Measurements from ENCODE around the gene GRK3.

The GRK3 gene

GRCh38 chr22:25765801-25766200 lies 201.3 kb downstream of the GRK3 start:
- Histone ChIP-seq H3K4me1 (ENCODE audit: insufficient read depth, insufficient read length) (no peaks in the 10 kb centered on the region), H3K4me3 (ENCODE audit: insufficient read length, low read depth) (no peak overlapping the region), H3K27me3 (ENCODE audit: insufficient read depth, insufficient read length) (peaks cover 2% of the 10 kb centered on the region), H3K9me3 (ENCODE audit: insufficient read depth, low read length) (peaks cover 20% of the 10 kb centered on the region), H3K36me3 (ENCODE audit: insufficient read depth, insufficient read length, low read length) (no peaks in the 10 kb centered on the region), H3K9ac (ENCODE audit: insufficient read length, low read depth) (no peak overlapping the region)
- no peak for TF ChIP-seq ZNF274 (IDR thresholded peaks at IDR 0.05; ENCODE audit: low read depth, low read length)
- TF ChIP-seq SUZ12 (IDR thresholded peaks at IDR 0.05; ENCODE audit: extremely low read depth, insufficient read depth, insufficient read length): no peak
- DNase-seq (ENCODE audit: low read depth, low spot score): no peak

- Histone ChIP-seq H3K4me1 (ENCODE audit: insufficient read depth, insufficient read length) (no peaks in the 10 kb centered on the region), H3K36me3 (ENCODE audit: insufficient read depth, insufficient read length, low read length) (no peaks in the 10 kb centered on the region), H3K4me3 (ENCODE audit: insufficient read length, low read depth) (no peak overlapping the region), H3K9me3 (ENCODE audit: insufficient read depth, low read length) (peaks cover 20% of the 10 kb centered on the region), H3K27me3 (ENCODE audit: insufficient read depth, insufficient read length) (peaks cover 2% of the 10 kb centered on the region), H3K9ac (ENCODE audit: insufficient read length, low read depth) (no peak overlapping the region)
- no peak for DNase-seq (ENCODE audit: low read depth, low spot score)
- no peak for TF ChIP-seq YY1 (IDR thresholded peaks at IDR 0.05; ENCODE audit: insufficient read depth, insufficient read length)
- no peak for TF ChIP-seq ZNF274 (IDR thresholded peaks at IDR 0.05; ENCODE audit: low read depth, low read length)
- no peak for TF ChIP-seq SUZ12 (IDR thresholded peaks at IDR 0.05; ENCODE audit: extremely low read depth, insufficient read depth, insufficient read length)
Observed at GRCh38 chr22:25766418-25766817, 201.9 kb downstream of the GRK3 start.

GRCh38 chr22:25770333-25770732 lies 205.9 kb downstream of the GRK3 start:
- Histone ChIP-seq H3K27me3 (ENCODE audit: insufficient read depth, insufficient read length) (peaks cover 4% of the 10 kb centered on the region), H3K9ac (ENCODE audit: insufficient read length, low read depth) (no peak overlapping the region), H3K4me3 (ENCODE audit: insufficient read length, low read depth) (no peak overlapping the region), H3K4me1 (ENCODE audit: insufficient read depth, insufficient read length) (no peaks in the 10 kb centered on the region), H3K36me3 (ENCODE audit: insufficient read depth, insufficient read length, low read length) (no peaks in the 10 kb centered on the region), H3K9me3 (ENCODE audit: insufficient read depth, low read length) (peaks cover 20% of the 10 kb centered on the region)
- TF ChIP-seq SUZ12 (IDR thresholded peaks at IDR 0.05; ENCODE audit: extremely low read depth, insufficient read depth, insufficient read length) (no peak), ZNF274 (IDR thresholded peaks at IDR 0.05; ENCODE audit: low read depth, low read length) (no peak), YY1 (IDR thresholded peaks at IDR 0.05; ENCODE audit: insufficient read depth, insufficient read length) (no peak)
- DNase-seq (ENCODE audit: low read depth, low spot score): no peak

GRCh38 chr22:25772288-25772687 lies 207.8 kb downstream of the GRK3 start:
- H3K9me3 ChIP-seq (ENCODE audit: insufficient read depth, low read length): 0 out of 2 replicates have a peak, but pooled peaks cover 4% of the 10 kb centered on the region
- H3K9ac ChIP-seq (ENCODE audit: insufficient read length, low read depth): no peak overlapping the region
- no peak for DNase-seq (ENCODE audit: low read depth, low spot score)
- no peak for TF ChIP-seq YY1 (IDR thresholded peaks at IDR 0.05; ENCODE audit: insufficient read depth, insufficient read length)
- no peak for TF ChIP-seq ZNF274 (IDR thresholded peaks at IDR 0.05; ENCODE audit: low read depth, low read length)
- no peak for TF ChIP-seq SUZ12 (IDR thresholded peaks at IDR 0.05; ENCODE audit: extremely low read depth, insufficient read depth, insufficient read length)
- peaks cover 4% of the 10 kb centered on the region for H3K27me3 ChIP-seq (ENCODE audit: insufficient read depth, insufficient read length)
- no peak overlapping the region for H3K4me3 ChIP-seq (ENCODE audit: insufficient read length, low read depth)
- no peaks in the 10 kb centered on the region for H3K4me1 ChIP-seq (ENCODE audit: insufficient read depth, insufficient read length)
- H3K36me3 ChIP-seq (ENCODE audit: insufficient read depth, insufficient read length, low read length): no peaks in the 10 kb centered on the region

- Histone ChIP-seq H3K4me1 (ENCODE audit: insufficient read depth, insufficient read length) (no peaks in the 10 kb centered on the region), H3K36me3 (ENCODE audit: insufficient read depth, insufficient read length, low read length) (no peaks in the 10 kb centered on the region), H3K4me3 (ENCODE audit: insufficient read length, low read depth) (no peak overlapping the region), H3K9me3 (ENCODE audit: insufficient read depth, low read length) (no peaks in the 10 kb centered on the region), H3K9ac (ENCODE audit: insufficient read length, low read depth) (no peak overlapping the region), H3K27me3 (ENCODE audit: insufficient read depth, insufficient read length) (peaks cover 4% of the 10 kb centered on the region)
- TF ChIP-seq SUZ12 (IDR thresholded peaks at IDR 0.05; ENCODE audit: extremely low read depth, insufficient read depth, insufficient read length): no peak
- no peak for TF ChIP-seq YY1 (IDR thresholded peaks at IDR 0.05; ENCODE audit: insufficient read depth, insufficient read length)
- no peak for TF ChIP-seq ZNF274 (IDR thresholded peaks at IDR 0.05; ENCODE audit: low read depth, low read length)
- DNase-seq (ENCODE audit: low read depth, low spot score): peak; percentile 23
Observed at GRCh38 chr22:25774575-25775026, 210.1 kb downstream of the GRK3 start.

GRCh38 chr22:25775531-25775930 lies 211.1 kb downstream of the GRK3 start:
- no peak overlapping the region for H3K4me3 ChIP-seq (ENCODE audit: insufficient read length, low read depth)
- H3K9me3 ChIP-seq (ENCODE audit: insufficient read depth, low read length): no peaks in the 10 kb centered on the region
- no peak for TF ChIP-seq ZNF274 (IDR thresholded peaks at IDR 0.05; ENCODE audit: low read depth, low read length)
- no peak for TF ChIP-seq SUZ12 (IDR thresholded peaks at IDR 0.05; ENCODE audit: extremely low read depth, insufficient read depth, insufficient read length)
- no peak for TF ChIP-seq YY1 (IDR thresholded peaks at IDR 0.05; ENCODE audit: insufficient read depth, insufficient read length)
- H3K9ac ChIP-seq (ENCODE audit: insufficient read length, low read depth): no peak overlapping the region
- DNase-seq (ENCODE audit: low read depth, low spot score): peak; percentile 49
- H3K36me3 ChIP-seq (ENCODE audit: insufficient read depth, insufficient read length, low read length): no peaks in the 10 kb centered on the region
- no peaks in the 10 kb centered on the region for H3K4me1 ChIP-seq (ENCODE audit: insufficient read depth, insufficient read length)
- H3K27me3 ChIP-seq (ENCODE audit: insufficient read depth, insufficient read length): peaks cover 3% of the 10 kb centered on the region

- Histone ChIP-seq H3K27me3 (ENCODE audit: insufficient read depth, insufficient read length) (peaks cover 2% of the 10 kb centered on the region), H3K4me1 (ENCODE audit: insufficient read depth, insufficient read length) (no peaks in the 10 kb centered on the region), H3K4me3 (ENCODE audit: insufficient read length, low read depth) (no peak overlapping the region), H3K9me3 (ENCODE audit: insufficient read depth, low read length) (no peaks in the 10 kb centered on the region), H3K36me3 (ENCODE audit: insufficient read depth, insufficient read length, low read length) (no peaks in the 10 kb centered on the region), H3K9ac (ENCODE audit: insufficient read length, low read depth) (no peak overlapping the region)
- TF ChIP-seq ZNF274 (IDR thresholded peaks at IDR 0.05; ENCODE audit: low read depth, low read length): no peak
- TF ChIP-seq SUZ12 (IDR thresholded peaks at IDR 0.05; ENCODE audit: extremely low read depth, insufficient read depth, insufficient read length): no peak
- no peak for TF ChIP-seq YY1 (IDR thresholded peaks at IDR 0.05; ENCODE audit: insufficient read depth, insufficient read length)
- DNase-seq (ENCODE audit: low read depth, low spot score): no peak
Observed at GRCh38 chr22:25777411-25777810, 212.9 kb downstream of the GRK3 start.

Measured in NT2/D1 (cell line).